ENCODE data around the gene TRERF1.

The TRERF1 gene

GRCh38 chr6:42200035-42200434, 251.7 kb downstream of the TRERF1 start:
- H3K36me3 ChIP-seq (ENCODE audit: control insufficient read depth in 2 of 2, insufficient read depth in 1 of 2, low read length in 2 of 2), result peaks cover 0 to 17% of the 10 kb centered on the region in 2 experiments; a peak in 2 of 3 replicates
- no peaks in the 10 kb centered on the region for H3K9me3 ChIP-seq (ENCODE audit: control insufficient read depth, insufficient read depth, low read depth, low read length)
- CTCF ChIA-PET, result interaction anchor here (1.0 to 1.8 kb wide), 4 partner anchors 15 to 155 kb away, joined by 3 to 12 read pairs (median 3); no protein-coding TSS in a partner anchor
- H3K27ac ChIP-seq (ENCODE audit: extremely low read depth, low read depth, low read length), result no peak overlapping the region
- H3K4me3 ChIP-seq (ENCODE audit: low read depth, low read length), result no peak overlapping the region
- peak; percentile 26; the same call in 1 of the 2 replicates for TF ChIP-seq ZNF366 (tag by site-specific recombination; conservative IDR thresholded peaks at IDR 0.05)
- TF ChIP-seq ZNF521 (tag by site-specific recombination; IDR thresholded peaks at IDR 0.05), result no peak
- TF ChIP-seq ZNF184 (tag by site-specific recombination; IDR thresholded peaks at IDR 0.05), result 0 out of 2 replicates have a peak, but pooled peaks have one; percentile 41
- TF ChIP-seq ZEB2 (tag by site-specific recombination; IDR thresholded peaks at IDR 0.05), result 0 out of 2 replicates have a peak, but pooled peaks have one; percentile 26
- TF ChIP-seq ZNF843 (tag by site-specific recombination; IDR thresholded peaks at IDR 0.05), result peak; percentile 35; the same call in 1 of the 2 replicates
- TF ChIP-seq ZNF48 (tag by site-specific recombination; IDR thresholded peaks at IDR 0.05), result no peak
- peak; percentile 68 for TF ChIP-seq ZNF692 (tag by site-specific recombination; IDR thresholded peaks at IDR 0.05)
- TF ChIP-seq INSM2 (tag by site-specific recombination; IDR thresholded peaks at IDR 0.05), result no peak
- peak; percentile 42; the same call in 1 of the 2 replicates for TF ChIP-seq OSR2 (tag by site-specific recombination; IDR thresholded peaks at IDR 0.05)
- peak; percentile 43 for TF ChIP-seq PRDM10 (tag by site-specific recombination; IDR thresholded peaks at IDR 0.05)
- TF ChIP-seq ZNF600 (tag by site-specific recombination; IDR thresholded peaks at IDR 0.05), result 0 out of 2 replicates have a peak, but pooled peaks have one; percentile 38
- peak; percentile 82 for TF ChIP-seq FEZF1 (tag by site-specific recombination; IDR thresholded peaks at IDR 0.05)
- TF ChIP-seq ZNF629 (tag by site-specific recombination; IDR thresholded peaks at IDR 0.05), result peak; percentile 59
- H3K4me1 ChIP-seq (ENCODE audit: control insufficient read depth, insufficient read depth, low read length), result no peaks in the 10 kb centered on the region
- POLR2A ChIA-PET, result no interaction called here

- no peak for TF ChIP-seq ZNF645 (tag by site-specific recombination; IDR thresholded peaks at IDR 0.05)
- 0 out of 2 replicates have a peak, but pooled peaks have one; percentile 8 for TF ChIP-seq ZXDB (tag by site-specific recombination; IDR thresholded peaks at IDR 0.05)
- TF ChIP-seq ZNF394 (tag by site-specific recombination; IDR thresholded peaks at IDR 0.05; ENCODE audit: borderline replicate concordance), result peak; percentile 57; the same call in 1 of the 2 replicates
- no peak for TF ChIP-seq ZNF660 (tag by site-specific recombination; IDR thresholded peaks at IDR 0.05)
- no peak for TF ChIP-seq ZNF19 (tag by site-specific recombination; IDR thresholded peaks at IDR 0.05; ENCODE audit: low read depth)
- TF ChIP-seq REPIN1 (tag by site-specific recombination; IDR thresholded peaks at IDR 0.05; ENCODE audit: low read depth), result no peak
- TF ChIP-seq ZNF658 (tag by site-specific recombination; IDR thresholded peaks at IDR 0.05), result no peak
- no peak for TF ChIP-seq HOXA7 (CRISPR knock-in tag; IDR thresholded peaks at IDR 0.05; ENCODE audit: borderline replicate concordance)
- no peak for TF ChIP-seq ZNF677 (tag by site-specific recombination; IDR thresholded peaks at IDR 0.05)
- TF ChIP-seq ZNF529 (tag by site-specific recombination; IDR thresholded peaks at IDR 0.05; ENCODE audit: insufficient replicate concordance), result no peak
- ChIA-PET CTCF (interaction anchor here (0.7 to 1.8 kb wide), 4 partner anchors 15 to 319 kb away, joined by 3 to 12 read pairs (median 3); no protein-coding TSS in a partner anchor), POLR2A (no interaction called here)
- peaks cover 0 to 11% of the 10 kb centered on the region in 2 experiments; a peak in 2 of 3 replicates for H3K36me3 ChIP-seq (ENCODE audit: control insufficient read depth in 2 of 2, insufficient read depth in 1 of 2, low read length in 2 of 2)
- no peaks in the 10 kb centered on the region for H3K9me3 ChIP-seq (ENCODE audit: control insufficient read depth, insufficient read depth, low read depth, low read length)
- H3K4me3 ChIP-seq (ENCODE audit: low read depth, low read length), result no peak overlapping the region
- H3K4me1 ChIP-seq (ENCODE audit: control insufficient read depth, insufficient read depth, low read length), result no peaks in the 10 kb centered on the region
- no peak overlapping the region for H3K27ac ChIP-seq (ENCODE audit: extremely low read depth, low read depth, low read length)
Observed at GRCh38 chr6:42199106-42199981, 252.4 kb downstream of the TRERF1 start.
